ENCODE data around the gene TTLL12.

TTLL12 gene

GRCh38 chr22:43183496-43184277, 3.2 kb downstream of the TTLL12 start:
- ChIA-PET CTCF (no interaction called here), POLR2A (interaction anchor here (1.1 kb wide), 1 partner anchor 35 kb away, joined by 3 read pairs; no protein-coding TSS in a partner anchor)
- DNase-seq (ENCODE audit: extremely low spot score), result no peak
- TF ChIP-seq CTCF (IDR thresholded peaks at IDR 0.05; ENCODE audit: control extremely low read depth, extremely low read depth, low read depth, missing control alignments), result no peak

- POLR2A ChIA-PET, result no interaction called here
- no peak for DNase-seq (ENCODE audit: extremely low spot score)
- CTCF ChIA-PET, result no interaction called here
- TF ChIP-seq CTCF (IDR thresholded peaks at IDR 0.05; ENCODE audit: control extremely low read depth, extremely low read depth, low read depth, missing control alignments), result no peak
Observed at GRCh38 chr22:43182726-43183125, 4.2 kb downstream of the TTLL12 start.

- DNase-seq (ENCODE audit: extremely low spot score), result no peak
- CTCF ChIA-PET, result no interaction called here
- no peak for TF ChIP-seq CTCF (IDR thresholded peaks at IDR 0.05; ENCODE audit: control extremely low read depth, extremely low read depth, low read depth, missing control alignments)
- POLR2A ChIA-PET, result no interaction called here
Observed at GRCh38 chr22:43182118-43182517, 4.8 kb downstream of the TTLL12 start.

GRCh38 chr22:43181321-43182076, 5.4 kb downstream of the TTLL12 start:
- no peak for TF ChIP-seq CTCF (IDR thresholded peaks at IDR 0.05; ENCODE audit: control extremely low read depth, extremely low read depth, low read depth, missing control alignments)
- POLR2A ChIA-PET, result no interaction called here

GRCh38 chr22:43180670-43181069, 6.3 kb downstream of the TTLL12 start:
- DNase-seq (ENCODE audit: extremely low spot score), result no peak
- TF ChIP-seq CTCF (IDR thresholded peaks at IDR 0.05; ENCODE audit: control extremely low read depth, extremely low read depth, low read depth, missing control alignments), result no peak
- ChIA-PET POLR2A (no interaction called here), CTCF (no interaction called here)

More at GRCh38 chr22:43181321-43182076, 5.4 kb downstream of the TTLL12 start:
- no peak for DNase-seq (ENCODE audit: extremely low spot score)
- CTCF ChIA-PET, result no interaction called here

- no peak for TF ChIP-seq CTCF (IDR thresholded peaks at IDR 0.05; ENCODE audit: control extremely low read depth, extremely low read depth, low read depth, missing control alignments)
- POLR2A ChIA-PET, result no interaction called here
- DNase-seq (ENCODE audit: extremely low spot score), result no peak
- CTCF ChIA-PET, result no interaction called here
Observed at GRCh38 chr22:43179911-43180195, 7.1 kb downstream of the TTLL12 start.

Data from GM10248 (cell line).